HG02623 (cell line): Measurements from ENCODE around the gene RMND5B.
"Not testable (repeated sequence)": the region's sequence is repeated elsewhere in the genome, so short reads cannot be mapped to it uniquely, and the experiment has no call there.

Experiments used
- ATAC-seq: cut with Tn5 transposase; IDR thresholded peaks from one replicate; pipeline ENCODE4 v1.9.1; 2021; ENCODE audit warnings: moderate library complexity; ENCODE audit not compliant: unreplicated experiment

RMND5B gene

GRCh38 chr5:178163772-178164735 is 33.2 kb downstream of the RMND5B start:
- ATAC-seq, result peak; percentile 85

- no peak for ATAC-seq
Measured at GRCh38 chr5:178165581-178165980, 34.8 kb downstream of the RMND5B start.

GRCh38 chr5:178170455-178170854 is 39.6 kb downstream of the RMND5B start:
- no peak for ATAC-seq

- ATAC-seq, result no peak
Measured at GRCh38 chr5:178174456-178174855, 43.6 kb downstream of the RMND5B start.

GRCh38 chr5:178176791-178177190 is 46.0 kb downstream of the RMND5B start:
- ATAC-seq, result no peak

- no peak for ATAC-seq
Measured at GRCh38 chr5:178177569-178177968, 46.8 kb downstream of the RMND5B start.

- ATAC-seq, result no peak
Measured at GRCh38 chr5:178180141-178180863, 49.5 kb downstream of the RMND5B start.

- no peak for ATAC-seq
Measured at GRCh38 chr5:178182158-178182876, 51.5 kb downstream of the RMND5B start.

GRCh38 chr5:178186427-178186826 is 55.6 kb downstream of the RMND5B start:
- no peak for ATAC-seq

GRCh38 chr5:178187014-178187413 is 56.2 kb downstream of the RMND5B start, which contains the start of gene GMCL2:
Gene GMCL2 (minus strand): TSS chr5:178187371. CDS start chr5:178187299, 72 bp downstream.
- ATAC-seq, result no peak

GRCh38 chr5:178189433-178189832 is 58.6 kb downstream of the RMND5B start:
- ATAC-seq, result no peak

GRCh38 chr5:178191661-178192060 is 60.8 kb downstream of the RMND5B start:
- ATAC-seq, result no peak

GRCh38 chr5:178192244-178192643 is 61.4 kb downstream of the RMND5B start:
- ATAC-seq, result no peak

- ATAC-seq, result no peak
Measured at GRCh38 chr5:178192787-178193186, 62.0 kb downstream of the RMND5B start.

GRCh38 chr5:178193251-178193809 is 62.5 kb downstream of the RMND5B start:
- no peak for ATAC-seq

- no peak for ATAC-seq
Measured at GRCh38 chr5:178194026-178194425, 63.2 kb downstream of the RMND5B start.

- no peak for ATAC-seq
Measured at GRCh38 chr5:178196281-178196812, 65.5 kb downstream of the RMND5B start.

- no peak for ATAC-seq
Measured at GRCh38 chr5:178196986-178197385, 66.2 kb downstream of the RMND5B start.

GRCh38 chr5:178198151-178198550 is 67.3 kb downstream of the RMND5B start:
- not testable (repeated sequence) for ATAC-seq

- no peak for ATAC-seq
Measured at GRCh38 chr5:178198706-178199105, 67.9 kb downstream of the RMND5B start.
